IgD-negative memory B cell (primary cell): ENCODE measurements around the gene SH2D1A. TPM values are rescaled to one million over a fixed set of nuclear protein-coding genes. Genes with fewer than 3 reads are reported as not detected.
A peak's percentile ranks its signal among the peaks of the same experiment; 100 is the strongest.

ENCODE experiments used
- H3K27ac Mint-ChIP-seq, 3 donors: one replicate each; pipeline ENCODE4 v1.8.0; 2020 to 2022; ENCODE audit warnings: mild to moderate bottlenecking in 3 of 3, mixed read lengths in 3 of 3, moderate library complexity in 1 of 3
- H3K27me3 Mint-ChIP-seq: one replicate; pipeline ENCODE4 v1.8.0; 2021; ENCODE audit warnings: mixed read lengths
- H3K36me3 Mint-ChIP-seq: one replicate; pipeline ENCODE4 v1.8.0; 2020; ENCODE audit warnings: mild to moderate bottlenecking, mixed read lengths
- H3K4me1 Mint-ChIP-seq, 3 donors: one replicate each; pipeline ENCODE4 v1.8.0; 2020 to 2022; ENCODE audit warnings: mixed read lengths in 3 of 3, mild to moderate bottlenecking in 1 of 3
- H3K4me3 Mint-ChIP-seq, 4 donors: one replicate each; pipeline ENCODE4 v1.8.0; 2020 to 2022; ENCODE audit warnings: mild to moderate bottlenecking in 4 of 4, mixed read lengths in 4 of 4, moderate library complexity in 3 of 4
- H3K9me3 Mint-ChIP-seq, 3 donors: one replicate each; pipeline ENCODE4 v1.8.0; 2020 to 2021; ENCODE audit warnings: mixed read lengths in 3 of 3, mild to moderate bottlenecking in 1 of 3
- polyA plus RNA-seq: library from polyadenylated mRNA; unstranded; fragments of 300-500 nt; fragmentation: Illumina TruSeq; gene quantifications from one replicate; pipeline ENCODE4 v1.2.3, GENCODE V29; 2021

SH2D1A gene
- polyA plus RNA-seq, 1 donor from 2014 or later, result 4.2 TPM

DNA sequence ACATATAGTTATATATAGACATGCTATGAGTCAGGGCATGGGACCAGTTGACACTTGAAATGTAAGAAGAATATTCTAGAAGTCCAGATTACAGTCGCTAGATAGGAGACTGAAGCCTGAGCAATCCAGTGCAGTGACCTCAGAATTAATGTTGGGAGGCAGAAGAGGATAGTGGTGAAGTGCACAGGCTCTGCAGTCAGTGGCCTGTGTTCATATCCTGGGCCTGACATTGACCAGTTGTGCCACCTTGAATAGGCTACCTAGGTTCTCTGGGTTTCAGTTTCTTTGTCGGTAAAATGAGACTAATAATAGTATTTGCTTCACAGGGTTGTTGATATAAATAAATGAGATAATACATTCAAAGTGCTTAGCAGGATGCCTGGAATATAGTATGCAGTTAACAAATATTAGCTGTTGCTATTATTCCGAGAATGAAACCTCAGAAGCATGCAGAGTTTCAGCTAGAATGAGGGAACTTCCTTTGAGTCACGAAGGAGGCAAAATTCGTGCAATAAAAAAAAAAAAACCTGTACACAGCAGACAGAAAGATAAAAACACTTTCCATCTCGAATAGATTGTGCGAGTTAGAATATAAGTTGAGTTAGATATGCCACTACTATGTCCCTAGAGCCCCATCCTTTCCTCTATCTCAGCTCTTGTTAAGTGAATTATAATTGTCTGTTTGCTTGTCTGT is 4.0 kb upstream of the SH2D1A start:
- H3K4me1 Mint-ChIP-seq, result peaks cover 0 to 2% (median 0%) of the 10 kb centered on the region in 3 donors
- H3K36me3 Mint-ChIP-seq, result no peaks in the 10 kb centered on the region
- H3K27me3 Mint-ChIP-seq, result no peaks in the 10 kb centered on the region
- no peak overlapping the region for H3K27ac Mint-ChIP-seq
- no peak overlapping the region for H3K4me3 Mint-ChIP-seq
- H3K9me3 Mint-ChIP-seq, result no peaks in the 10 kb centered on the region

DNA sequence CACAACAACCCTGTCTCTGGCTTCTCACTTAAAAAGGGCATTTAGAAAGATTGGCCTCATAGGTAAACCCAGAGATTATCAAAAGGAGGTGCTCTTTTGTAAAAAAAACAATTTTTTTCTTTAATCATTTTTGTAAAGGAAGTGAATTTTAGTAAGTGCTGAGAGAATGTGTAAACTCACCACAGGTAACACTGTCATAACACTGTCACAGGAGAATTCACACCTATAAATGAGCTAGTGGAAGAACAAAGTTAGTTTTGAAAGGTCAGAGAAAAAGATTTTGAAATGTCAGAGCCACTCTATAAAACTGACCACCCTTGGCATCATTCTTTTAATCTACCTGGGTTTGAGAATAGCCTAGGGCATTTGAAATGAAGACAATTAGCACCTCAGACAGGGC is 3.3 kb upstream of the SH2D1A start:
- Mint-ChIP-seq H3K4me1 (peaks cover 0 to 2% (median 0%) of the 10 kb centered on the region in 3 donors), H3K4me3 (no peak overlapping the region), H3K9me3 (no peaks in the 10 kb centered on the region), H3K36me3 (no peaks in the 10 kb centered on the region), H3K27ac (no peak overlapping the region), H3K27me3 (no peaks in the 10 kb centered on the region)

- peaks cover 0 to 2% (median 0%) of the 10 kb centered on the region in 3 donors for H3K4me1 Mint-ChIP-seq
Measured at GRCh38 chrX:124344246-124344645, 2.1 kb upstream of the SH2D1A start.

GRCh38 chrX:124346877-124347241 is 496 bp downstream of the SH2D1A start:
- Mint-ChIP-seq H3K4me1 (peaks cover 0 to 2% (median 0%) of the 10 kb centered on the region in 3 donors), H3K27me3 (no peaks in the 10 kb centered on the region)

More at GRCh38 chrX:124344246-124344645, 2.1 kb upstream of the SH2D1A start:
- Mint-ChIP-seq H3K27me3 (no peaks in the 10 kb centered on the region), H3K4me3 (no peak overlapping the region), H3K9me3 (no peaks in the 10 kb centered on the region), H3K27ac (no peak overlapping the region), H3K36me3 (no peaks in the 10 kb centered on the region)

DNA sequence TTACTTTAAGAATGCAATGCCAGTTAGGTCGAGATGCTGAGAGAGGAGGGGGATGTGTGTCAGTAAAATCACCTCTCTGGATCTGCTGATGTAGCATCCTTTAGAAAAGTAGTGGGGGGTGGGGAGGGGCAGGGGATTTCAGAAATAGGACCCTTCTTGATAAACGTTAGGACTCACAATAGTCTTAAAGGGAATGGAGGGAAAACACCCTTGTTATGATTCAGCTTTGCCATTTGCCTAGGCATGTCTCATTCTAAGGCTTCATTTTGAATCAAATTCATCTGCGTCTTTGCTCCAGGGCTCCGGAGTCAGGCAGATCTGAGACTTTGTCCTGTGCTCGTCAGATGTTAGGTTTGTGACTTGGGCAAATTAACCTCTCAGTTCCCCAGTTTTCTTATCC is 879 bp downstream of the SH2D1A start:
- Mint-ChIP-seq H3K27me3 (no peaks in the 10 kb centered on the region), H3K4me3 (peak overlapping the region in 3 of 4 donors; percentile 12 to 43 (median 21)), H3K36me3 (no peaks in the 10 kb centered on the region), H3K9me3 (no peaks in the 10 kb centered on the region), H3K27ac (no peak overlapping the region), H3K4me1 (peaks cover 0 to 2% (median 0%) of the 10 kb centered on the region in 3 donors)

More at GRCh38 chrX:124346877-124347241, 496 bp downstream of the SH2D1A start:
- H3K27ac Mint-ChIP-seq, result no peak overlapping the region
- H3K9me3 Mint-ChIP-seq, result no peaks in the 10 kb centered on the region
- no peaks in the 10 kb centered on the region for H3K36me3 Mint-ChIP-seq
- H3K4me3 Mint-ChIP-seq, result peak overlapping the region in 1 of 4 donors; percentile 33

- Mint-ChIP-seq H3K9me3 (no peaks in the 10 kb centered on the region), H3K27me3 (no peaks in the 10 kb centered on the region), H3K4me1 (peaks cover 0 to 2% (median 0%) of the 10 kb centered on the region in 3 donors), H3K36me3 (no peaks in the 10 kb centered on the region), H3K27ac (no peak overlapping the region), H3K4me3 (peak overlapping the region in 2 of 4 donors; percentile 54 to 55)
Measured at GRCh38 chrX:124348182-124348581, 1.8 kb downstream of the SH2D1A start.

DNA sequence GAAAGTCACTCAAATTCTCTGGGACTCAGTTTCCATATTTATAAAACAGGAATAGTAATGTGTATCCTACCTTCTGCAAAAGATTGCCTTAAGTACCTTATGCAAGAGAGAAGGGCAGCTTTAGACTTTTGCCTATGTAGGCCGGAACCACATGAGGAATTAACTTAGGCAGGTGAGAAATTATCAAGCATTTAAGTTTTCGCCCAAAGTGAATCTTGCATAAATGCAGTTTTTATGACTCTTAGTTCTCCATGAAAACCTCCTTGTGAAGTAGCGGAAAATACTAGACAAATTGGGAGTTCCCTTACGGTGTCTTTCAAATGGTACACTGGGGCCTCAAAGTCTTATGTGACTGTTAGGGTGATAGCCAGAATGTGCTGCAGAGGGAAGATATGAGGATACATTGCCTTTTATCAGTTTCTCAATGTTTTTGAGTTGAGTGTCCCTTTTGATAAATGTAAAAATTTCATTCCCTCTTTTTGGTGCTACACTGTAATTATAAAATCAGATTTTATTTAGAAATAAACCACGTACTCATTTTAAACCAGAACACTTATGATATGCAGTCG is 2.6 kb downstream of the SH2D1A start:
- Mint-ChIP-seq H3K4me3 (peak overlapping the region in 2 of 4 donors; percentile 8 to 55), H3K36me3 (no peaks in the 10 kb centered on the region)

GRCh38 chrX:124354648-124355047 is 8.3 kb downstream of the SH2D1A start:
- H3K4me3 Mint-ChIP-seq, result peak overlapping the region in 1 of 4 donors; percentile 22
- H3K4me1 Mint-ChIP-seq, result no peaks in the 10 kb centered on the region
- no peaks in the 10 kb centered on the region for H3K9me3 Mint-ChIP-seq
- H3K36me3 Mint-ChIP-seq, result no peaks in the 10 kb centered on the region
- no peak overlapping the region for H3K27ac Mint-ChIP-seq
- peaks cover 3% of the 10 kb centered on the region for H3K27me3 Mint-ChIP-seq

More for the DNA sequence above, 2.6 kb downstream of the SH2D1A start:
- Mint-ChIP-seq H3K9me3 (no peaks in the 10 kb centered on the region), H3K27ac (no peak overlapping the region), H3K27me3 (no peaks in the 10 kb centered on the region), H3K4me1 (peaks cover 0 to 2% (median 0%) of the 10 kb centered on the region in 3 donors)

- no peaks in the 10 kb centered on the region for H3K36me3 Mint-ChIP-seq
- H3K9me3 Mint-ChIP-seq, result no peaks in the 10 kb centered on the region
- no peak overlapping the region for H3K27ac Mint-ChIP-seq
- no peaks in the 10 kb centered on the region for H3K4me1 Mint-ChIP-seq
- H3K4me3 Mint-ChIP-seq, result no peak overlapping the region
- H3K27me3 Mint-ChIP-seq, result peaks cover 3% of the 10 kb centered on the region
Measured at GRCh38 chrX:124358800-124359383, 12.5 kb downstream of the SH2D1A start.

- Mint-ChIP-seq H3K36me3 (no peaks in the 10 kb centered on the region), H3K4me3 (no peak overlapping the region), H3K9me3 (no peaks in the 10 kb centered on the region), H3K4me1 (no peaks in the 10 kb centered on the region), H3K27ac (no peak overlapping the region), H3K27me3 (peaks cover 2% of the 10 kb centered on the region)
Measured at GRCh38 chrX:124362072-124362471, 15.7 kb downstream of the SH2D1A start.

DNA sequence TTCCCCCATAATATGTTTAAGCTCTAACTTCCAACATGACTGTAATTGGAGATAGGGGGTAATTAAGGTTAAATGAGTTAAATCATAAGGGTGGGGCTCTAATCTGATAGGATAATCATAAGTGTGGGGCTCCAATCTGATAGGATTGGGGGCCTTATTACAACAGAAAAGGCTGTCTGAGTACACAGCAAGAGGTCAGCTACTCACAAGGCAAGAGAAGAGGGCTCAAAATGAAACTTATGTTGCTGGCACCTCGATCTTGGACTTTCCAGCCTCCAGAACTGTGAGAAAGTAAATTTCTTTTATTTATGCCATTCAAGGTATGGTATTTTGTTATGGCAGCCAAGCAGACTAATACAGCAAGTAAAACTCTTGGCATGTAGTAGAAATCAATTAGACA is 16.4 kb downstream of the SH2D1A start:
- Mint-ChIP-seq H3K9me3 (no peaks in the 10 kb centered on the region), H3K4me3 (no peak overlapping the region), H3K27me3 (peaks cover 2% of the 10 kb centered on the region), H3K27ac (no peak overlapping the region), H3K4me1 (no peaks in the 10 kb centered on the region), H3K36me3 (no peaks in the 10 kb centered on the region)

- no peaks in the 10 kb centered on the region for H3K36me3 Mint-ChIP-seq
- H3K27me3 Mint-ChIP-seq, result peaks cover 2% of the 10 kb centered on the region
- H3K4me3 Mint-ChIP-seq, result no peak overlapping the region
- H3K27ac Mint-ChIP-seq, result no peak overlapping the region
- no peaks in the 10 kb centered on the region for H3K9me3 Mint-ChIP-seq
- no peaks in the 10 kb centered on the region for H3K4me1 Mint-ChIP-seq
Measured at GRCh38 chrX:124369722-124370121, 23.4 kb downstream of the SH2D1A start.

DNA sequence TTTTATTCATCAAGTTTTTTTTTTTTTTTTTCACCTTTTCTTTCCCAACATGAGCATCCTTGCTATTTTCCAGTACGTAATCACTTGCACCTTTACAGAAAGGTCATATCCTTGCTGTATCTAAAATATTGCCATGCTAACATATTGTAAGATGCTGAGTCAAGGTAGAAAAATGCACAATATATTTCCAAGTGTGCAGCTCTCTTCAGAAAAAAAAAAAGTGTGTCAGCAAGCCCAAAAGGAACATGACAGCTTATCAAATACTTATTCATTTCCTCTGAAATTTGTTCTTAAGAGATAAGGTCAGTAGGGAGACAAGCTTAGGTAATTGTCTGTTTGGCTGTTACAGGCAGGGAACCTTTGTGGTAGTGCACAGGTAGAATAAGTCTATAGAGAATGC is 27.0 kb downstream of the SH2D1A start:
- H3K9me3 Mint-ChIP-seq, result no peaks in the 10 kb centered on the region
- H3K27me3 Mint-ChIP-seq, result peaks cover 2% of the 10 kb centered on the region
- no peak overlapping the region for H3K27ac Mint-ChIP-seq
- no peak overlapping the region for H3K4me3 Mint-ChIP-seq
- no peaks in the 10 kb centered on the region for H3K4me1 Mint-ChIP-seq
- peaks cover 2% of the 10 kb centered on the region for H3K36me3 Mint-ChIP-seq

DNA sequence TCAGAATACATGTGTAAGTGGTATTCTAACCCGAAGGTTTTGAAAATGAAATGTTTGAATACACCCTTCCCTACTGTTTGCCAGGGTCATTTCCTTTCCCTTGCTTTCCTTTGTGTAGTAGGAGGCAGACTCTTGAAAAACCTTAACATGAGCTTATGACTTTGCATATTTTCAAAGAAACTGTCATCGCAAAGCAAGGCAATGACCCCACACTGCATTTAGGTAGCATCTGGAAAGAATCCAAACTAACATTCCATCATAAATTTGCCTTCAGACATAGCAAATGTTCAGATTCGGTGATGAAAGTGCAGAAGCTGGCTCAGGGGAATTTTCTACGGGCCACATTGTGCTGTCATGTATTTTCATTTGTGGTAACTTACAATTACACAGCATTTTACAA is 32.3 kb downstream of the SH2D1A start:
- no peak overlapping the region for H3K27ac Mint-ChIP-seq

DNA sequence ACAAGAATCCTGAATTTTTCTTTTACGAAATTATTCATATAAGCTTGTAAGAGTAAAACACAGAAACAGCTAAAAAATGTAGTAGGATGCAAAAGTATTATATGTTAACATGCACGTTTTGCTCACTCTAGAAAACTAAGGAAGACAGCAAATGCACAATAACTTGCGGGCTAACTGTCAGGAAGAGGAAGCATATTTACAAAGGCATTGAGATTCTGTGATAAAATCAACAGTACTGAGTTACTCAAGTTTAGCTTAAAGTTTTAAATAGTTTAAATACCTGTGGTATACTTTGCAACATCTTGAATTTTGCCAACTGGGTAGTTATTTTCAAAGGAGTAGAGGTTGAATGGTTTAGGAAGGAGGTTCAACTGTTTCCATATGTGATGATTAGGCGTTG is 37.0 kb downstream of the SH2D1A start:
- Mint-ChIP-seq H3K27ac (no peak overlapping the region), H3K27me3 (peaks cover 3% of the 10 kb centered on the region), H3K36me3 (no peaks in the 10 kb centered on the region), H3K9me3 (no peaks in the 10 kb centered on the region), H3K4me3 (no peak overlapping the region), H3K4me1 (no peaks in the 10 kb centered on the region)

More for the DNA sequence above, 32.3 kb downstream of the SH2D1A start:
- Mint-ChIP-seq H3K36me3 (peaks cover 2% of the 10 kb centered on the region), H3K9me3 (no peaks in the 10 kb centered on the region), H3K27me3 (no peaks in the 10 kb centered on the region), H3K4me1 (no peaks in the 10 kb centered on the region), H3K4me3 (no peak overlapping the region)

- Mint-ChIP-seq H3K27ac (no peak overlapping the region), H3K9me3 (no peaks in the 10 kb centered on the region)
Measured at GRCh38 chrX:124386401-124386800, 40.0 kb downstream of the SH2D1A start.

More at GRCh38 chrX:124386401-124386800, 40.0 kb downstream of the SH2D1A start:
- Mint-ChIP-seq H3K4me3 (no peak overlapping the region), H3K36me3 (no peaks in the 10 kb centered on the region), H3K4me1 (no peaks in the 10 kb centered on the region), H3K27me3 (peaks cover 3% of the 10 kb centered on the region)
